Activated CD4-positive, CD25-positive, alpha-beta regulatory T cell (primary cell): ENCODE results near the gene KIAA1671.

Experiments used
- DNase-seq, 4 experiments: peaks; one replicate each; lab custom pipeline; 2025; lab: John Stamatoyannopoulos, UW

The KIAA1671 gene

GRCh38 chr22:25068707-25069106, 116.2 kb downstream of the KIAA1671 start:
- DNase-seq, result no peak

GRCh38 chr22:25069426-25069757, 116.9 kb downstream of the KIAA1671 start:
- no peak for DNase-seq

GRCh38 chr22:25069758-25070481, 117.4 kb downstream of the KIAA1671 start:
- DNase-seq, result no peak

GRCh38 chr22:25070956-25071355, 118.4 kb downstream of the KIAA1671 start:
- DNase-seq, result no peak

GRCh38 chr22:25071720-25072119, 119.2 kb downstream of the KIAA1671 start:
- DNase-seq, result no peak

GRCh38 chr22:25072406-25072805, 119.9 kb downstream of the KIAA1671 start:
- no peak for DNase-seq

GRCh38 chr22:25076336-25076735, 123.8 kb downstream of the KIAA1671 start:
- no peak for DNase-seq

GRCh38 chr22:25077056-25077455, 124.5 kb downstream of the KIAA1671 start:
- DNase-seq, result no peak

GRCh38 chr22:25077964-25078363, 125.4 kb downstream of the KIAA1671 start:
- no peak for DNase-seq

- no peak for DNase-seq
These were observed 126.1 kb downstream of the KIAA1671 start for GRCh38 chr22:25078591-25078990.

- DNase-seq, result no peak
These were observed 128.3 kb downstream of the KIAA1671 start for GRCh38 chr22:25080855-25081254.

- DNase-seq, result no peak
These were observed 128.9 kb downstream of the KIAA1671 start for GRCh38 chr22:25081409-25081824.

GRCh38 chr22:25082096-25082495, 129.6 kb downstream of the KIAA1671 start:
- DNase-seq, result no peak

GRCh38 chr22:25083056-25083806, 130.7 kb downstream of the KIAA1671 start:
- no peak for DNase-seq

GRCh38 chr22:25083807-25084200, 131.3 kb downstream of the KIAA1671 start:
- no peak for DNase-seq

GRCh38 chr22:25084405-25085107, 132.0 kb downstream of the KIAA1671 start:
- no peak for DNase-seq

GRCh38 chr22:25085156-25085555, 132.6 kb downstream of the KIAA1671 start:
- no peak for DNase-seq

GRCh38 chr22:25085930-25086901, 133.7 kb downstream of the KIAA1671 start:
- no peak for DNase-seq

GRCh38 chr22:25086902-25087282, 134.4 kb downstream of the KIAA1671 start:
- no peak for DNase-seq

- no peak for DNase-seq
These were observed 137.8 kb downstream of the KIAA1671 start for GRCh38 chr22:25090225-25090890.

- no peak for DNase-seq
These were observed 138.9 kb downstream of the KIAA1671 start for GRCh38 chr22:25091458-25091857.
